SK-N-SH treated with all-trans-retinoic acid at 6 μM for 48 hours (cell line): ENCODE data around the gene PPP2R2C.

ENCODE experiments used
- ATAC-seq: fragments of 200-7000 bp; cut with Tn5 transposase; 3 replicates; pipeline ENCODE4 v1.9.1; 2020; ENCODE audit warnings: mild to moderate bottlenecking, moderate library complexity
- ARNTL ChIP-seq: fragments of 450-650 bp; formaldehyde crosslinking; IDR thresholded peaks from 2 replicates; pipeline ENCODE4 v1.5.0; 2020; ENCODE audit warnings: low read depth, mild to moderate bottlenecking, moderate library complexity, borderline replicate concordance
- BACH2 ChIP-seq: fragments of 250-450 bp; sonication (Bioruptor Pico); IDR thresholded peaks from 2 replicates; pipeline ENCODE4 v1.9.0; 2021; ENCODE audit warnings: mild to moderate bottlenecking, borderline replicate concordance
- CSDC2 ChIP-seq: fragments of 250-450 bp; sonication (Bioruptor Pico); IDR thresholded peaks from 2 replicates; pipeline ENCODE4 v1.5.0; 2020; ENCODE audit warnings: mild to moderate bottlenecking, moderate library complexity
- ESRRG ChIP-seq: fragments of 250-450 bp; sonication (Bioruptor Pico); IDR thresholded peaks from 2 replicates; pipeline ENCODE4 v1.6.1; 2021; ENCODE audit warnings: mild to moderate bottlenecking
- GLIS3 ChIP-seq: fragments of 250-450 bp; sonication (Bioruptor Pico); IDR thresholded peaks from 2 replicates; pipeline ENCODE4 v1.5.0; 2020; ENCODE audit warnings: mild to moderate bottlenecking, moderate library complexity
- ISL1 ChIP-seq: fragments of 250-450 bp; sonication (Bioruptor Pico); IDR thresholded peaks from 2 replicates; pipeline ENCODE4 v2.1.2; 2022; ENCODE audit warnings: mild to moderate bottlenecking, moderate library complexity
- OSR1 ChIP-seq: fragments of 250-450 bp; sonication (Bioruptor Pico); IDR thresholded peaks from 2 replicates; pipeline ENCODE4 v1.8.0; 2022; ENCODE audit warnings: moderate library complexity, mild to moderate bottlenecking, inconsistent platforms
- RARB ChIP-seq: fragments of 250-450 bp; sonication (Bioruptor Pico); IDR thresholded peaks from 2 replicates; pipeline ENCODE4 v1.8.0; 2021; ENCODE audit warnings: mild to moderate bottlenecking, moderate library complexity
- SNAI2 ChIP-seq: fragments of 250-450 bp; sonication (Bioruptor Pico); IDR thresholded peaks from 2 replicates; pipeline ENCODE4 v1.5.0; 2020; ENCODE audit warnings: mild to moderate bottlenecking, moderate library complexity
- TCF4 ChIP-seq: fragments of 250-450 bp; sonication (Bioruptor Pico); IDR thresholded peaks from 2 replicates; pipeline ENCODE4 v1.8.0; 2021; ENCODE audit warnings: mild to moderate bottlenecking, moderate library complexity, borderline replicate concordance
- TOX ChIP-seq: fragments of 250-450 bp; sonication (Bioruptor Pico); IDR thresholded peaks from 2 replicates; pipeline ENCODE4 v1.8.0; 2021; ENCODE audit warnings: mild to moderate bottlenecking, moderate library complexity, borderline replicate concordance
- ZC3H10 ChIP-seq: fragments of 250-450 bp; sonication (Bioruptor Pico); IDR thresholded peaks from 2 replicates; pipeline ENCODE4 v1.5.1; 2021; ENCODE audit warnings: mild to moderate bottlenecking, moderate library complexity
- ZFP3 ChIP-seq: fragments of 250-450 bp; sonication (Bioruptor Pico); IDR thresholded peaks from 2 replicates; pipeline ENCODE4 v1.5.0; 2020; ENCODE audit warnings: mild to moderate bottlenecking, moderate library complexity
- ZNF565 ChIP-seq: fragments of 450-650 bp; formaldehyde crosslinking; conservative IDR thresholded peaks from 2 replicates; pipeline ENCODE4 v1.5.0; 2020; ENCODE audit warnings: low read depth, mild to moderate bottlenecking, moderate library complexity
- ZNF8 ChIP-seq: fragments of 450-650 bp; formaldehyde crosslinking; IDR thresholded peaks from 2 replicates; pipeline ENCODE4 v1.5.0; 2020; ENCODE audit warnings: mild to moderate bottlenecking, moderate library complexity
- TF ChIP-seq, protein P1 (sequence below): fragments of 250-450 bp; sonication (Bioruptor Pico); IDR thresholded peaks from 2 replicates; pipeline ENCODE4 v1.8.0; 2021; ENCODE audit warnings: low read depth, mild to moderate bottlenecking, moderate library complexity, borderline replicate concordance
- TF ChIP-seq, protein P2 (sequence below): fragments of 250-450 bp; sonication (Bioruptor Pico); IDR thresholded peaks from 2 replicates; pipeline ENCODE4 v1.8.0; 2020; ENCODE audit warnings: mild to moderate bottlenecking, moderate library complexity, borderline replicate concordance
- TF ChIP-seq, protein P3 (sequence below): fragments of 250-450 bp; sonication (Bioruptor Pico); IDR thresholded peaks from 2 replicates; pipeline ENCODE4 v1.5.1; 2021; ENCODE audit warnings: mild to moderate bottlenecking, moderate library complexity

Gene PPP2R2C

DNA sequence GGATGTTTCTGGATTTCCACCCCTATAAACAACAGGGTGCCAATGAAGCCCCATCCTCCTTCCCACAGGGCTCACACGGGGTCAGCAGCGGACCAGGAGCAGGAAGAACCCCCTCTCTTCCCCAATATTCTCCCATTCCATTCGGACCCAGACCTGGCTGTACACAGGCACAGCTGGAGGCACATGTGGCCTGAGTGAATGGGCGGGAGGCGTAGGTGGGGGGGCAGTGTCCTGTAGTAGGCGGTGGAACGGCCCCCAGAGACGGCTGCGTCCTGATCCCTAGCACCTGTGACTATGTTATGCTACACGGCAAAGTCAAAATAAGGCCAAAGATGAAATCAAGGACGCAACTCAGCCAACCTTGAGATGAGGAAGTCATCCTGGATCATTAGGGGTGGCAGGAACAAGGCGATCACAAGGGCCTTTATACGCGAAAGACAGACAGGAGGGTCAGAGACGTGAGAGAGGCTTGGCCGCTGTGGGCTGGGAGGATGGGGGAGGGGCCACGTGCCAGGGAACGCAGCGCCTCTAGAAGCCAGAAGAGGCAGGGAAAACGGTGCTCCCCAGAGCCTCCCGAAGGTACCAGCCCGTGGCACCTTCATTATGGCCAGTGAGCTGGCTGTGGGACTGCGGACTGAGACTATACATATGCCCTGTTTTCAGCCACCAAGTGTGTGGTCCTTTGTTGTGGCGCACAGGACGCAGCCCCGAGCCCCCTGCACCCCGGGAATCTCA, 127.2 kb downstream of the PPP2R2C start:
- no peak for ATAC-seq
- no peak for TF ChIP-seq CSDC2 (CRISPR knock-in tag)
- no peak for TF ChIP-seq TCF4 (CRISPR knock-in tag)
- no peak for TF ChIP-seq OSR1 (CRISPR knock-in tag)
- no peak for TF ChIP-seq ZC3H10 (CRISPR knock-in tag)

DNA sequence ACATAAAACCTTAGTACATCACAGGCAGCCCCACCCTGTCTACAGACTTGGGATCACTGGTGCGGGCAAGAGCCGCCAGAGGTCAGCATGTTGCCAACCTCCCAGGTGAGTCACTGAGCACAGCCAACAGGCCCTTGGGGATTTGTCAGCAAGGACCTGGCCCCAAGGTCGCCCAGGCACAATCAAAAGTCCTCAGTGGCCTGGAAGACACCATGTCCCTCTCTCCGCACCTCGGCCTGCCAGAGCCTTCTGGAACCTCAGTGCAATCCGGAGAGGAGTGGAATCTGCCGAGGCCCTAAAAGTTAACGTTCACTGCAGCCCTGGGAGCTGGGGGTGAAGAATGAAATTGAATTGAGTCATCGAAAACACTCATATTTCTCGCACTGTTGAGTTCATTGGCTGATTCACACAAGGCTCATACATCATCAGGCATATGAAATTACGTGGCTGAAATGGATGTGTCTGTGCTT, 128.4 kb downstream of the PPP2R2C start:
- peak; percentile 68 for ATAC-seq
- TF ChIP-seq BACH2 (CRISPR knock-in tag) (no peak), SNAI2 (CRISPR knock-in tag) (no peak), ZFP3 (no peak), ZNF565 (CRISPR knock-in tag) (no peak)
- TF ChIP-seq, protein P1, sequence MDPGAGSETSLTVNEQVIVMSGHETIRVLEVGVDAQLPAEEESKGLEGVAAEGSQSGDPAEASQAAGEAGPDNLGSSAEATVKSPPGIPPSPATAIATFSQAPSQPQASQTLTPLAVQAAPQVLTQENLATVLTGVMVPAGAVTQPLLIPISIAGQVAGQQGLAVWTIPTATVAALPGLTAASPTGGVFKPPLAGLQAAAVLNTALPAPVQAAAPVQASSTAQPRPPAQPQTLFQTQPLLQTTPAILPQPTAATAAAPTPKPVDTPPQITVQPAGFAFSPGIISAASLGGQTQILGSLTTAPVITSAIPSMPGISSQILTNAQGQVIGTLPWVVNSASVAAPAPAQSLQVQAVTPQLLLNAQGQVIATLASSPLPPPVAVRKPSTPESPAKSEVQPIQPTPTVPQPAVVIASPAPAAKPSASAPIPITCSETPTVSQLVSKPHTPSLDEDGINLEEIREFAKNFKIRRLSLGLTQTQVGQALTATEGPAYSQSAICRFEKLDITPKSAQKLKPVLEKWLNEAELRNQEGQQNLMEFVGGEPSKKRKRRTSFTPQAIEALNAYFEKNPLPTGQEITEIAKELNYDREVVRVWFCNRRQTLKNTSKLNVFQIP (CRISPR knock-in tag): no peak

DNA sequence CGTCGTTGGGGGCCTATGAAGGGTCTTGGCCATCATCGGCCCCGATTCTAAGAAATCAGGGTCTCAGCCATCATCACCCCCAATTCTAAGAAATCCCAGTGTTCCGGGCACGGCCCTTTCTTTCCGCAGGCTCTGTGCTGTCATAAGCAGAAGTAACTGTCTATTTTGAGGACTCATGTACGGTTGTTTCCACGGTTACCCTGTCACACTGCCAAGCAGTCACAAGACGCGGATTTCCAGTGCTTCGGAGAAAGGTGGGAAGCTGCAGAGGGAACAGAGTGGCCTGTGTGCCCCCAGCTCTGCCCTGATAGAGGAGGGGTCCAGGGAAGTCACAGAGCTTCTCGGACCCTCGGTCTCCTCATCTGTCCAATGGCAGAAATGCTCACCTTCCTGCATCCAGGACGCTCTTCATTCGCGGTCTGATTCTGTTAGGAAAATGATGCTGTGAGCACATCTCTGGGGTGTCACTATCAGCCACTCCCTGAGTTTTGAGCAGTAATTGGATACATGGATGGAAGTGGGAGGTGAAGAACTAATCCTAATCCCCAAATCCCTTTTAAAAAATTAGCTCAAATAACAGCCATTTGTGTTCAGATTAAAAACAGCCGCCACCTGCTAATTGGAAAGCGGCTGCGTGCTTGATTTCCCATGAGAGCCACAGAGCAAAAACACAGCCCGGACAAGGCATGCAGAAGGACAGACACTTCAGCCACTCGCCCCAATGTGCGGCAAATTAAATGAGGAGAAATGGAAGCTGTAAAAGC, 129.7 kb downstream of the PPP2R2C start:
- no peak for ATAC-seq
- TF ChIP-seq OSR1 (CRISPR knock-in tag): no peak
- TF ChIP-seq, protein P2, sequence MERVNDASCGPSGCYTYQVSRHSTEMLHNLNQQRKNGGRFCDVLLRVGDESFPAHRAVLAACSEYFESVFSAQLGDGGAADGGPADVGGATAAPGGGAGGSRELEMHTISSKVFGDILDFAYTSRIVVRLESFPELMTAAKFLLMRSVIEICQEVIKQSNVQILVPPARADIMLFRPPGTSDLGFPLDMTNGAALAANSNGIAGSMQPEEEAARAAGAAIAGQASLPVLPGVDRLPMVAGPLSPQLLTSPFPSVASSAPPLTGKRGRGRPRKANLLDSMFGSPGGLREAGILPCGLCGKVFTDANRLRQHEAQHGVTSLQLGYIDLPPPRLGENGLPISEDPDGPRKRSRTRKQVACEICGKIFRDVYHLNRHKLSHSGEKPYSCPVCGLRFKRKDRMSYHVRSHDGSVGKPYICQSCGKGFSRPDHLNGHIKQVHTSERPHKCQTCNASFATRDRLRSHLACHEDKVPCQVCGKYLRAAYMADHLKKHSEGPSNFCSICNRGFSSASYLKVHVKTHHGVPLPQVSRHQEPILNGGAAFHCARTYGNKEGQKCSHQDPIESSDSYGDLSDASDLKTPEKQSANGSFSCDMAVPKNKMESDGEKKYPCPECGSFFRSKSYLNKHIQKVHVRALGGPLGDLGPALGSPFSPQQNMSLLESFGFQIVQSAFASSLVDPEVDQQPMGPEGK (CRISPR knock-in tag): no peak
- no peak for TF ChIP-seq TOX (CRISPR knock-in tag)
- no peak for TF ChIP-seq ARNTL (CRISPR knock-in tag)
- TF ChIP-seq ESRRG (CRISPR knock-in tag): no peak
- TF ChIP-seq, all 23 proteins: peak for 0

DNA sequence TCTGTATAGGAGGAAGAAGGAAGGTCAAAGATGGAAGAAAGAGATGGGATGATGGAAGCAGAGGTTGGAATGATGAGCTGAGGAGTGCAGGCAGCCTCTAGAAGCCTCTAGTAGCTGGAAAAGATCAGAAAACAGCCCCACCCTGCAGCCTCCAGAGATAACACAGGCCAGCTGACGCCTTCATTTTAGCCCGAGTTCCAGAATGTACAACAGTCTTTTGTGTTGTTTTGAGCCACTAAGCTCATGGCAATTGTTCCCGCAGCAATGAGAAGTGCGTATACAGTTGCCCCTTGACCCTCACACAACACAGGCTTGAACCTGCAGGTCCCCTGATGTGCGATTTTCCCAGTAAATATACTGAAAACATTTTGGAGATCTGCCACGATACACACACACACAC, 130.7 kb downstream of the PPP2R2C start:
- ATAC-seq: no peak
- TF ChIP-seq TOX (CRISPR knock-in tag) (no peak), ISL1 (CRISPR knock-in tag) (no peak), ZC3H10 (CRISPR knock-in tag) (no peak), ARNTL (CRISPR knock-in tag) (no peak), ESRRG (CRISPR knock-in tag) (no peak), GLIS3 (no peak), RARB (CRISPR knock-in tag) (no peak), ZNF8 (CRISPR knock-in tag) (no peak), SNAI2 (CRISPR knock-in tag) (no peak)
- TF ChIP-seq, protein P3, sequence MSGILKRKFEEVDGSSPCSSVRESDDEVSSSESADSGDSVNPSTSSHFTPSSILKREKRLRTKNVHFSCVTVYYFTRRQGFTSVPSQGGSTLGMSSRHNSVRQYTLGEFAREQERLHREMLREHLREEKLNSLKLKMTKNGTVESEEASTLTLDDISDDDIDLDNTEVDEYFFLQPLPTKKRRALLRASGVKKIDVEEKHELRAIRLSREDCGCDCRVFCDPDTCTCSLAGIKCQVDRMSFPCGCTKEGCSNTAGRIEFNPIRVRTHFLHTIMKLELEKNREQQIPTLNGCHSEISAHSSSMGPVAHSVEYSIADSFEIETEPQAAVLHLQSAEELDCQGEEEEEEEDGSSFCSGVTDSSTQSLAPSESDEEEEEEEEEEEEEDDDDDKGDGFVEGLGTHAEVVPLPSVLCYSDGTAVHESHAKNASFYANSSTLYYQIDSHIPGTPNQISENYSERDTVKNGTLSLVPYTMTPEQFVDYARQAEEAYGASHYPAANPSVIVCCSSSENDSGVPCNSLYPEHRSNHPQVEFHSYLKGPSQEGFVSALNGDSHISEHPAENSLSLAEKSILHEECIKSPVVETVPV (CRISPR knock-in tag): no peak
- TF ChIP-seq, protein P1 (CRISPR knock-in tag): no peak
- TF ChIP-seq, protein P2 (CRISPR knock-in tag): no peak
